K562 treated with DMSO at 1 percent for 4 hours (cell line): ENCODE results near the gene SMPD1. TPM values are rescaled to one million over a fixed set of nuclear protein-coding genes. Genes with fewer than 3 reads are reported as not detected.

Experiments used
- total RNA-seq: library from RNA; unstranded; fragments of 300-600 nt; gene quantifications from 2 replicates; pipeline ENCODE4 v1.2.3, GENCODE V29; 2022; ENCODE audit not compliant: insufficient read depth

Gene SMPD1
- 28.6 and 35.2 TPM in 2 replicates for total RNA-seq

DNA sequence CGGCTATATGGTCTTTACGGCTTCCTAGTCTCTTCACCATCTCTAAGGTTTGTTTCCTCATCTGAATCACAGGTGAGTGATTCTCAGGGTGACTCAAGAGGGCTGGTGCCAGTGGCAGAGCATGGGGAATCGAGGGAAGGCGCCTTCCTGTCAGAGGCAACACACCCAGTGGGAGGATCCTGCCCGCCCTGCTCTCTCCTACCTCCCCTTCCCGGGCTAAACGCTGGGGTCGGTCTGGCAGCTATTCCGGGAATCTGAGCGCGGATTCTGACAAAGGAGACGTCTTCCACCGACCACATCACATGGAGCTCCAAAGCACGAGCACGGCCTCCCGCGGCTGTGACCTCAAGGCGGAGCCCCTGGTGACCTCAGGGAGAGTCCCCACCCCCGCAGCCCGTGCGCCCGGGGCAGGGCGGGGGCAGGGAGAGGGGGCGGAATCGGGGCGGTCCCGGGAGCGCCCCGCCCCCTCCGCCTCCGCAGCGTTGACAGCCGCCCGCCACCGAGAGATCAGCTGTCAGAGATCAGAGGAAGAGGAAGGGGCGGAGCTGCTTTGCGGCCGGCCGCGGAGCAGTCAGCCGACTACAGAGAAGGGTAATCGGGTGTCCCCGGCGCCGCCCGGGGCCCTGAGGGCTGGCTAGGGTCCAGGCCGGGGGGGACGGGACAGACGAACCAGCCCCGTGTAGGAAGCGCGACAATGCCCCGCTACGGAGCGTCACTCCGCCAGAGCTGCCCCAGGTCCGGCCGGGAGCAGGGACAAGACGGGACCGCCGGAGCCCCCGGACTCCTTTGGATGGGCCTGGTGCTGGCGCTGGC, at the start of gene SMPD1:
Gene SMPD1 (plus strand): TSS at position 570 of the 813 bp plus-strand sequence. CDS start 125 bp downstream, at position 695.

GRCh38 chr11:6419009-6419631, 28.8 kb downstream of the SMPD1 start, which contains the start of gene APBB1:
Gene APBB1, minus strand, starts transcription at chr11:6419094. Its CDS starts 7,747 bp downstream, at chr11:6411347.

DNA sequence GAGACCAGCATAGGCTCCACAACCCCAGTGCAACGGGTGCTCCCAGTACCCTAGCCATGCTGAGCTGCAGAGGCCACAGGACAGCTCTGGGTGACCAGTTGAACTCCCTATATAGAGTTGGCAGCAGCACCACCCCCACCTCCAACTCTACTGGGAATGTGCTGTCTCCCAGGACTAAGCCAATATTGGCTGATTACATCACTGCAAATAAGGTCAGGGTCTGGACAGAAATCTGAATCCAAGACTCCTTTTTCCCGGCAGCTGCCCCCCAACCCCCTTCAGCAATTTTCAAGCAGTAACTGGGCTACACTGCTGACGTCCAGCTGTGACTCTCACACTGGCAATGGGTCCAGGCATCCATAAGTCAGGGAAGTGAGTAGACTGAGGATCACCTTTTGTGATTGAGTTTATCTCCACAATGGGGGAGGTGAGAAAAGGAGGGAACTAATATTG, 50.7 kb downstream of the SMPD1 start, which contains the start of gene HPX:
Gene HPX (minus strand): TSS at position 82 of the 453 bp plus-strand sequence. CDS start 24 bp downstream, at position 58.

Other genes starting within 250 kb of the SMPD1 start
- gene OR52B2, start 220.1 kb upstream of the SMPD1 start, total RNA-seq = not detected in 2 replicates
- gene OR52W1, start 191.2 kb upstream of the SMPD1 start, total RNA-seq = not detected in 2 replicates
- gene C11orf42, start 184.9 kb upstream of the SMPD1 start, total RNA-seq = not detected in 2 replicates
- gene FHIP1B, start 155.8 kb upstream of the SMPD1 start, total RNA-seq = 18.7 and 20.5 TPM in 2 replicates
- gene CNGA4, start 151.4 kb upstream of the SMPD1 start, total RNA-seq = not detected in 2 replicates
- not detected in 2 replicates for gene CCKBR, start 130.6 kb upstream of the SMPD1 start, total RNA-seq
- gene CAVIN3, start 70.0 kb upstream of the SMPD1 start, total RNA-seq = not detected in 2 replicates
- 1.3 and 1.5 TPM in 2 replicates for gene APBB1, start 28.6 kb downstream of the SMPD1 start, total RNA-seq
- 1.7 and 3.1 TPM in 2 replicates for gene HPX, start 50.5 kb downstream of the SMPD1 start, total RNA-seq
- gene TRIM3, start 83.5 kb downstream of the SMPD1 start, total RNA-seq = 6.6 and 9.5 TPM in 2 replicates
- 37.9 and 40.8 TPM in 2 replicates for gene ARFIP2, start 90.9 kb downstream of the SMPD1 start, total RNA-seq
- 14.6 and 18.5 TPM in 2 replicates for gene TIMM10B, start 91.0 kb downstream of the SMPD1 start, total RNA-seq
- gene DNHD1, start 106.8 kb downstream of the SMPD1 start, total RNA-seq = 7.1 and 11.1 TPM in 2 replicates
- 10.7 and 15.2 TPM in 2 replicates for gene RRP8, start 213.1 kb downstream of the SMPD1 start, total RNA-seq
- 108 and 115 TPM in 2 replicates for gene ILK, start 213.3 kb downstream of the SMPD1 start, total RNA-seq
- 81.9 and 99.0 TPM in 2 replicates for gene TAF10, start 221.7 kb downstream of the SMPD1 start, total RNA-seq
- 122 and 151 TPM in 2 replicates for gene TPP1, start 228.9 kb downstream of the SMPD1 start, total RNA-seq